SH-SY5Y (cell line): ENCODE results near the gene AOPEP.

Experiments
- GATA2 ChIP-seq: IDR thresholded peaks from 2 replicates; pipeline ENCODE4 v1.6.1; 2011; ENCODE audit warnings: mild to moderate bottlenecking, low read depth, low read length
- GATA3 ChIP-seq: IDR thresholded peaks from 2 replicates; pipeline ENCODE4 v1.6.1; 2011; ENCODE audit warnings: low read depth, mild to moderate bottlenecking, low read length, moderate library complexity

The AOPEP gene

DNA sequence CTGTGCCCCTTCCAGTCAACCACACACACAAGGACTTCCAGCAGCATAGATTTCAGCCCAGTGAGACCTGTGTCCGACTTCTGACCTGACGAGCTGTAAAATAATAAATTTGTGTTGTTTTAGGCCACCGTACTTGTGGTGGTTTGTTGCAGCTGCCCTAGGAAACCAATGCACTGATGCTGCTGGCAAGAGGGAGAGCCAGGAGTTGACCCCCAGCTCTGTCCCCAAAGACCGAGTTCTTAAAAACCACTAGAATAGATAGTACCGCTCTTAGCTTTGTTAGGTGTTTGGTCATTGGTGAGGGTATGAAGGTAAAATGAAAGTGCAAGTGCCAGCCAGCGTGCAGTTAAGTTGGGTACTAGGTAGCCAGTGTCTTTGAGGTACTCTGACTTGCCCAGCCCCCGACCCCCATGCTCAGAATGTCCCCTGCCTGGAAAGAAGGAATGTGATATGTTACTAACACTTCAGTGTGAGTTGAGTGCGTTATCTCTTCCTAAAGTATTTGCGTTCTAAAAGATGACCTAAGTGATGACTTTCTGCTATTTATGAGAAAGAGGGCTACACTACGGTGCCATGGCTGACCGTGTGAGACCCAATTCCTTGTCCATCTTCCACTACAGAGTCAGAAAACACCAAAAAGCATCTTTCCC, 185.6 kb downstream of the AOPEP start:
- TF ChIP-seq GATA2 (no peak), GATA3 (no peak)

DNA sequence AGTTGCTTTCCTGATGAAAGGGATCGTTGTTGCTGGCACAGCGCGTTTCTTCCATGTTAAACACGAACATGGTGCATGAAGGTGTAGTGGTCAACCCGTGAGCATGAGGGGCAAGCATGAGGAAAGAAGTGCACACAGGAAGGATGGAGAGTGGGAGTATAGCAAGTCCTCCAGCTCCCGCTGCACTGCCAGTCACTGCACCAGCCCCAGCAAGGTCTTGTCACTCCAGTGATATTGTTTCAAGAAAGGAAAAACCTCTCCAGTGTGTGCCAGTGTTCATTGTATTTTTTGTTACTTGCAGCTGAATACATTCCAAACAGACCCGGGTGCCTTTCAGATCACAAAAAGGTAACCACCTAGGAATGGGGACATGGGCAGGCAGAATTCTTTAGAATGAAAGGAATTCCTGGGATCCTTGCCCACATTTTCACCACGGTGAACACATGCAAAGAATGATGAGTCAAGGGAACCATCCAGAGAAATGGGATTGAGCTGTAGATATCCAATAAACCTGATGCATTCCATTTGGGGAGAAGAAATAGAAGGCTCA, 186.3 kb downstream of the AOPEP start:
- TF ChIP-seq GATA2 (no peak), GATA3 (no peak)

DNA sequence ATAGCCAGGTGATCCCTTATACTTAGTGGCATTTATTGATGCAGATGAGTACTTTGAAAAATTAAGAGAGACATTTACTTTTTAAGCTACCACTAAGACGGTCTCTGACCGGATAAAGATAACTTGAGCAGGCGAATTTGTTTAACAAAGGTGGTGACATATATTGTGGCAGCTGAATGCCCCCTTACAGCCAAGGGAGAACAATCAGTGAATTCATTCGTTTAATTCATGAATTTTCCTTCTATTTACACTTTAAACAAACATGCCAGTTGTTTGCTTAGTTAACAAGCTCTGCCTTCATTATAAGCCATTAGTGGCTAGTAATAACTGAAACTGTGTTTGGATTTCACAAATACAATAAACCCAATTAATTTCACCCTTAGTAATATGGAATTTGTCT, 187.1 kb downstream of the AOPEP start:
- no peak for TF ChIP-seq GATA2
- TF ChIP-seq GATA3 = no peak

DNA sequence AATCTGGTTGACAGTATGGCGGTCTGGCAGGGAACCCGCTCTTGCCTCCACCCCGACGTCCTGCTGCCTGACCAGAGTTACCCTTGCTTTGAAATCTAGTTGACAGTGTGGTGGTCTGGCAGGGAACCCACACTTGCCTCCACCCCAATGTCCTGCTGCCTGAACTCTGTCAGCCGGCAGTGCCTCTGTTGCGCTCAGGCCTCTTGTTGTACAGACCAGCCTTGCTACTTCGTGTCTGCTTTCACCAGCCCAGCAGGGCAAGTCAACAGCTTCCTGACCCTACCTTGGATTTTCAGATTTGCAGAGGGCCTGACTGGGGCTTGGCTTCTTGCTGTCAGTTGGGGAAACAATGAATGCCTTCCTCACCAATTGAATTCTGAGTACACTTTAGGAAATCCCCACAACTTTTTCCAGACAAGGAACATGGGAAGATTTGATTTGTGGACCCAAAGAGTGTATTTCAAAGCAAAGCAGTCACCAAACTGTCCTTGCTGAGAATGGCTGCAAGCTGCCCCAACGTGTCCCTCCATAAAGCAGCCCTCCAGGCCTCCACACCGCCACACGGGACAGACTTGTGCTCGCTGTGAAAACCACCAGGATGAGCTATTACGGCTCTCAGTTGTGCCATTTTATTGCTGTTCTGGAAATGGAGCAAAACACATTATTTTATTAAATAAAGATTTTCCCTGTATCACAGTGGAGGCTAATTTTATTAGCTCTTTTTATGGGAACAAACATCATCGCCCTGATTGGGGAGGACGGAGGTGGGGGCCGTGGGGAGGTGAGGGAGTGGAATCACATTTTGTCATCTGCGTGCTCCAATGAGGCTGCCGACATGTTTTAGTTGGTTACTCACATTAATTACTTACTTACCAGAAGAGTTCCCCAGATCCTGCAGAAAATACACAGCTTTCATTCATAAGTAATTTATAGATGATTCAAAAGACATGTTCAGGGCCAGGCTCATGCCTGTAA, 189.3 kb downstream of the AOPEP start:
- TF ChIP-seq GATA2 = no peak
- no peak for TF ChIP-seq GATA3

DNA sequence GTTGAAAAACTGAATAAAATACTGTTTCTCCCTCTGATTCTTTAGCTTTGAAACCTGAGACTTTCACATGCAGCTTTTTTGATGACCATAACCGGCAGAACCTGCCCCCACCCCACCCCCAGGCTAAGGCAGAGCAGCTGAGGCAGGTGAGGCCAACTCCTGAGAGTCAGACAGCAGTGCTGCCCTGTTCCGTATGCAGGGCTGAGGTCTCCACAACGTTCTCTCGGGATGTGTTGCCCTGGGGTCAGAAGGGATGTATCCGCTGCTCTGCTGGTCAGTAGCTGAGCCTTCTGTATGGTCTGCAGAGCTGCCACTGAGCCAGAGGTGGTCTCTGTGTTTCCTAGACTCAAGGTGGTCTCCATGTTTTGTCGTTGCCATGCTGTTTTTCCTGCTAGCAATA, 190.5 kb downstream of the AOPEP start:
- TF ChIP-seq GATA3 (no peak), GATA2 (no peak)

DNA sequence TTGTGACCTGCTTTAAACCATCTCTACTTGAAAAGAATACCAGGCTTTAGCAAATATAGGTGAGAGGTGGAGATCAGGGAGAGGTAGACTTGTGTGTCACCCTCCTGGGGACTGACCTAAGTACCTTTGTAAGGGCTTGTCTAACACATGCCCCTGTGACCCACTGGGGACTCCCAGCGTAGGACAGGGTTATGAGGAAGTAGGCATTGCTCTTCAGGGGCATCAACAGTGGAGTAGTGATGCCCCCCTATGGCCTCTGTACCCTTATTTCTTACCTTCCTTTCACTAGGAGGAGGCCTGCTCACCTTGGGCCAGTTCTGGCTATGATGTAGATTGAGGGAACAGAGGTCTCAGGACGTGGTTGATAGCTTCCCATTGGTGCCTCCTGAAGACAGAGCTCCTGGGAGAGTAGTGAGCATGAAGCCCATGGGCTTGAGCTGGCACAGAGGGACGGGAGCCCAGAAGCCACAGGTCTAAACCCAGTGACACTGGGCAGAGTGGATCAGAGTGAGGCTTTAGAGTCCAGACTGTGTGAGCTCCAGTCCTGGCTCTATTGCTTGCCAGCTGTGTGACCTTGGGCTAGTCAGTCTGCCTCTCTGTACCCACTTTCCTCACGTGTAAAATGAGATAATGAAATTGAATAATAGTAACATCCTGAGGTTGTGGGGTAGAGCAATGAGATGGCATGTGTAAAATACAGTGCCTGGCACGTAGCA, 191.7 kb downstream of the AOPEP start:
- no peak for TF ChIP-seq GATA2
- TF ChIP-seq GATA3 = no peak

DNA sequence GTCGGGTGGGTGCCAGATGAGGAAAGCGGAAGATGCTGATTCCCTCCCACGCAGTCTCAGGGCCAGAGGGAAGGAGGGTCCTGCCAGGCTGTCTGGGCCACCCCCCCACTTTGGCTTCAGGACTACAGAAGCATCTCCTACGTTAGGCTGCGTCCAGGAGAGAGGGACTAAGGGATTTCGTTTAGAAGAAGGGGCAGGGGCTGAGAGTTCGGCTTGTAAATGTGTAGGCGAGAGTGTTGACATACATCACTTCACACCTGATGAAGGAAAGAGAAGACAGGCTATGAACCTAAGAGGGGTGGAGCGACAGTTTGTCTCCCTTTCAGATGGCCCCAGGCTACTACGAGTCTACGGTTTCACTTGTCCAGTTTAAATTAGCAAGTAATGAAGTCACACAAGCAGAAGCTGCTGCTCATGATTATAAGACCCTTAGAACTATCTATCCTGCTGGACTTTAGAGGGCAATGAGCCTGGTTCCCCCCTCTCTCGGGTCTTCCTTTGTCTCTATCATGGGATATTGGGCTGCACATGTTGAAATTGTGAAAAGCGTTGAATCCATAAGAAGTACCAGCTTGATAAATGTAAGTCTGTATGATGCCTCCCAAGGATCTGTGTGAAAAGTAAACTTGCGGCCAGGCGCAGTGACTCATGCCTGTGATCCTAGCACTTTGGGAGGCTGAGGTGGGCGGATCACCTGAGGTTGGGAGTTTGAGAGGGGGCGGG, 193.0 kb downstream of the AOPEP start:
- TF ChIP-seq GATA2 (no peak), GATA3 (no peak)

DNA sequence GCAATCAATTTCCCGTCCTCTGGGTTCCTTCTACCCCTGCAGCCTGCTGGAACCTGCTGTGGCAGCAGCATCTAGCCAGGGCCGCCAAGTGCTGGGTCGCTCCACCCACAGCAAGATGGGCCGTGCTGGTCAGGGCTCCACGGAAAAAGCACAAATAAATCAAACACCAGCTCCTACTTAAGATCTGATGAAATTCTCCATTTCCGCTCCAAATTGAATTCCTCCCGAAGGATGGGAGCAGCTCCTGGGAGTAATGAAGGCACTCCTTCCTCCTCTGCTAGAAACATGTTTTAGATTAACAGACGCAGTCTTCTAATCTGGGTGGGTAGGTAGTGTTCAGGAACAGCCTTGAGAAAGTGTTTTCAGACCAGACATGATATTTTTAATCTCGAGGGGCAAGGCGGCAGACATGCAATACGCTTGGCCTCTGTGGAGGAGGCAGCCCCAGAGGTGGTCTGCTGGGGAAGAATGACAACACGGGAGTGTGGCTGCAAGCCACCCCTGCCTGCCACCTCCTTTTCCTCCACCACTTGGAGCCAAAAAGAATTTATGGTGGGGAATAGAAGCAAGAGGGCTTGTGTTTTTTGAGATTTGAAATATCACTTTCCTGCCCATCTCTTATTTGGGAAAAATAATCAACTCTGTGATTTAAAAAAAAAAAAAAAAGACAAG, 194.1 kb downstream of the AOPEP start:
- no peak for TF ChIP-seq GATA3
- TF ChIP-seq GATA2 = no peak

DNA sequence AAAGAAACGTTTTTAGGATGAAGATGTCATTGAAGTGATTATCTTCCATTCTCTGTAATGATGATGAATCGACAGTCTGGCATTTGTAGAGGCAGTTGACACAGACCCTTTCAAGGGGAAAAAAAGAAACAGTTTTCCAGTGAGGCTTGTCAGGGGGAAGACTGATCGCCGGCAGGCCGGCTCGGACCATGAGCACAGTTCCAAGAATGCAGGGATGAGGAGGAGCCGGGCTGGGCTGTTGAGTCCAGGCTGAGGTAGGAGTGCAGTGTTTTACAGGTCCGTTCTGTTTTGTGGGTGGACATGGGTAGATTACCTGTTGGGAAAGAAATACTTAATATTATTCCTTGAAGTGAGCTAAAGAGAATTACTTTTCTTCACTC, 194.6 kb downstream of the AOPEP start:
- no peak for TF ChIP-seq GATA3

DNA sequence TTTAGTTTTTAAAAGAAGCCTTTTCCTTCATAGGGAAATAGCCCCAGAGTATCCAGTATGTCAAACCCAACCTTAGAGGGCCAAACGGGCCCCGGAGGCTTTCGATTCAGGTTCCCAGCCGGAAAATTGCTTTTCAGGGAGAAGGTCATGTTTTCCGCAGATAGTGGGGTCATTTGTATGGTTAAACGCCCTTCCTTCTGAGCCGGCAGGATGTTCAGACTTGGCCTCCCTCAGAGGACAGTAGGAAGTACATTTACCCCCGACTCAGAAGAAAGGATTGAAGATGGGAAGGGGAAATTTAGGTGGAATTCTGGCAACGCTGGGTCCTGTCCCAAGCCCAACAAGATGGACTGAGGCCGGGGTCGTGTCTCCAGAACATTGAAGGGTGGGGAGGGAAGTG, 195.2 kb downstream of the AOPEP start:
- TF ChIP-seq GATA3 = no peak
- TF ChIP-seq GATA2 = no peak

DNA sequence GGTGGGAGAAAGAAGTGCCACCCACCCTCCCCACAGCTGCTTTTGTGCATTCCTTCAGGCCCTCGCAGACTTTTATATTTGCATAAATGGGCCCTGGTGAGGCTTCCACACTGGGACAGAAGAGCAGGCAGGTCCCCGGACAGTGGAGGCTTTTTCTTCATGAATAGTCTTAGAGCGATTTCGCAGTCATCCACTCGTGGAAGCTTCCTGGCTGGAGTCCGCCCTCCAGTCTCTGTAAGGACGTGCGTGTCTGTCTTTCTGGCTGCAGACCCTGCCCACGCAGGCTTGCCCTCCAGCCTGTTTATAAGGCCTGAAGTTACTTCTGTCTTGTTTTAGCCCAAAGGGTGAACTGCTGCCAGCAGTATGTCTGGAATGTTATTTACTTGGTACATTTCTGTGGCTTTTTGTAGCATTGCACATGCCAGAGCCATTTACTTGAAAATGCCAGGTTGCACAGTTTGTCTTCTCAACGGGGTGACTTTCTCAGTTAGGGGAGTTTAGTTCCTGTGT, 195.7 kb downstream of the AOPEP start:
- TF ChIP-seq GATA2 = no peak
- no peak for TF ChIP-seq GATA3

DNA sequence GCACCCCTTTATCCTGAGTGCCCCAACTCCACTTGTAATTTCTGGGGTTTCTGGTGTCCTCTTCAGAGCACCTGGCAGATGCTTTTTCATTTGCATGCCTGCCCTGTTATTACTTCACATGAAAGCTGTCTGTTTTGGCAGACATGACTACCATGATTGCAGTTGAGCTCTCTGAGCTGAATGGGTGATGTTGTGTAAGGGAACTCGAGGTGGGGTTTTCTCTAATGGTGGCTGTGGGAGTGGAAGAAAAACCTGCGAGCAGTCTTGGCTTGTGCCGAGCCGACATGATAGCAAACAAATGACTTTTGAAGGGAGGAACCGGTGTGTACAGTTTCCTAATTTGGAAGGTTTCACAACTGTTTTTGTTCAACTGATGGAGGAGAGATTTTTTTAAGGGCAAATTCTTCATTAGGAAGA, 196.2 kb downstream of the AOPEP start:
- TF ChIP-seq GATA2 (no peak), GATA3 (no peak)
